ENCODE measurements around the gene EPS8L2.
A peak's percentile ranks its signal among the peaks of the same experiment; 100 is the strongest.

EPS8L2 gene

GRCh38 chr11:776263-776560 is 70.2 kb downstream of the EPS8L2 start:
- Histone ChIP-seq H3K4me3 (ENCODE audit: insufficient read length, low read depth) (peak overlapping the region; percentile 96), H3K9me3 (ENCODE audit: insufficient read depth, low read length) (no peaks in the 10 kb centered on the region), H3K4me1 (ENCODE audit: insufficient read depth, insufficient read length) (peaks cover 51% of the 10 kb centered on the region), H3K27me3 (ENCODE audit: insufficient read depth, insufficient read length) (no peaks in the 10 kb centered on the region), H3K9ac (ENCODE audit: insufficient read length, low read depth) (peak overlapping the region; percentile 99), H3K36me3 (ENCODE audit: insufficient read depth, insufficient read length, low read length) (peaks cover 68% of the 10 kb centered on the region)
- TF ChIP-seq ZNF274 (IDR thresholded peaks at IDR 0.05; ENCODE audit: low read depth, low read length), result no peak
- TF ChIP-seq YY1 (IDR thresholded peaks at IDR 0.05; ENCODE audit: insufficient read depth, insufficient read length), result no peak
- TF ChIP-seq SUZ12 (IDR thresholded peaks at IDR 0.05; ENCODE audit: extremely low read depth, insufficient read depth, insufficient read length), result no peak
- no peak for DNase-seq (ENCODE audit: low read depth, low spot score)

- Histone ChIP-seq H3K4me3 (ENCODE audit: insufficient read length, low read depth) (peak overlapping the region; percentile 96), H3K27me3 (ENCODE audit: insufficient read depth, insufficient read length) (no peaks in the 10 kb centered on the region), H3K9me3 (ENCODE audit: insufficient read depth, low read length) (no peaks in the 10 kb centered on the region), H3K36me3 (ENCODE audit: insufficient read depth, insufficient read length, low read length) (peaks cover 65% of the 10 kb centered on the region), H3K4me1 (ENCODE audit: insufficient read depth, insufficient read length) (peaks cover 50% of the 10 kb centered on the region), H3K9ac (ENCODE audit: insufficient read length, low read depth) (peak overlapping the region; percentile 99)
- DNase-seq (ENCODE audit: low read depth, low spot score), result no peak
- TF ChIP-seq YY1 (IDR thresholded peaks at IDR 0.05; ENCODE audit: insufficient read depth, insufficient read length) (no peak), ZNF274 (IDR thresholded peaks at IDR 0.05; ENCODE audit: low read depth, low read length) (no peak), SUZ12 (IDR thresholded peaks at IDR 0.05; ENCODE audit: extremely low read depth, insufficient read depth, insufficient read length) (no peak)
Observed at GRCh38 chr11:776561-777287, 70.7 kb downstream of the EPS8L2 start.

Data from NT2/D1 (cell line).